Measurements from ENCODE around the gene EHD4. TPM values are rescaled to one million over a fixed set of nuclear protein-coding genes. Genes with fewer than 3 reads are reported as not detected.

Gene EHD4
- polyA plus RNA-seq, 4 donors: 16.6 to 18.2 (median 17.1) TPM

DNA sequence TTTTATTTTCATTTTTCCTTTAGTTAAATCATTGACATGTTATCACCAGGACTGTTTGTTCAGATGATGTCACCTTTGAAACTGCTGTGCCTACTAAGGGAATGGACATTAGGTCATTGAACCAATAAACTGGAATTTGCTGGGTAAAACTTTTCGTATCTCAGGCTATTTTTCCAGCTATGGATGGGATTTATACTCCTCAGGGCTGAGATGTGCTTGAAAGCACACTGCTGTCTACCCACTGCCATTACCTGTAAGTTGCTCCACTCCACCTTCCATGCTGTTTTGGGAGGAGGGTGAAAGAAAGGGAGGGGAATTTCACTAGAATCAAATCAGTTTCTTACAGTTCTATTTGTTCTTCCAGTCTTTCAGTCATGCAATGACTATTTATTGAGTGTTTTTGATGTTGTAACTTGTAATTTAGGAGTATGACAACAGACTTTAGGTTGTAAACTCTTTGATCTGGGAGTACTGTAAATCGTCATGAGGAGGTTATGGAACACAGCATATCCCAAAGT is 11.3 kb downstream of the EHD4 start:
- DNase-seq (ENCODE audit: low read depth in 4 of 4, low spot score in 2 of 4): no peak

- no peak for DNase-seq (ENCODE audit: low read depth in 4 of 4, low spot score in 2 of 4)
Measured at GRCh38 chr15:41958002-41958420, 14.3 kb downstream of the EHD4 start.

- DNase-seq (ENCODE audit: low read depth in 4 of 4, low spot score in 2 of 4): no peak
Measured at GRCh38 chr15:41957021-41957897, 15.1 kb downstream of the EHD4 start.

GRCh38 chr15:41955807-41956525 is 16.4 kb downstream of the EHD4 start:
- no peak for DNase-seq (ENCODE audit: low read depth in 4 of 4, low spot score in 2 of 4)

DNA sequence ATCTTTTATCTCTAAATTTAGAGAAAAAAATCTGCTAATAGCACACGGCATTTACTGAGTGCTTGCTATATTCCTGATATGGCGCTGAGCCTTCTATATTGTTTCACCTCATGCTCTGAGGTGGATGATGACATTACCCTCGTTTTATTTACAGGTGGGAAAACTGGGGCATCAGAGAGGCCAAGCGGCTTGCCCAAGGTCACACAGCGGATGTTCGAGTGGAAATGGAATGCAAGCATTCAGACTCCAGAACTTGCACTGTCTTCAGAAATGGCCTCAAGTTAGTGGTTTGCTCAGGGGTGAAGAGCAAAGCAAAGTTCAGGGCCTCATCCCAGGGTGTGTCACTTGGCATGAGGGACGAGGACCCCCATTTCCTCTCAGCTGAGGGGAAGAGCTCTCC is 17.3 kb downstream of the EHD4 start:
- DNase-seq (ENCODE audit: low read depth in 4 of 4, low spot score in 2 of 4): no peak

DNA sequence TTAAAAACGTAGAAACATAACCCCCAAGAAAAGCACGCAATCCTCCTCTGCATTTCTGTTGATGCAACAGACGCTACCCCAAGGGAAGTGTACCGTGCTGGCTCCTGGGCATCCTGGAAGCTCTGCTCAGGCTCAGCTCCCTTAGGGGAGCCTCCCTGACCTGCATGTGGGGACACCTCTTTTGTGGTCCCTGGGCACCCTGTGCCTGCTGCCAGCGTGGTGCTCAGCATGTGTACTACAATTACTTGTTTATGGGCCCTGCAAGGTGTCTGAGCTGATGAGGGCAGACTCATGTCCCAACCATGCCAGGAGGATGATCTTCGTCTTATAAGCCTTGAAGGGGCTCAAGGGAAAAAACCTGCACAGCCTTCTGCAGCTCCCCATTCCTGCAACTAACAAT is 18.3 kb downstream of the EHD4 start:
- DNase-seq (ENCODE audit: low read depth in 4 of 4, low spot score in 2 of 4): no peak

GRCh38 chr15:41952013-41952563 is 20.3 kb downstream of the EHD4 start:
- no peak for DNase-seq (ENCODE audit: low read depth in 4 of 4, low spot score in 2 of 4)

DNA sequence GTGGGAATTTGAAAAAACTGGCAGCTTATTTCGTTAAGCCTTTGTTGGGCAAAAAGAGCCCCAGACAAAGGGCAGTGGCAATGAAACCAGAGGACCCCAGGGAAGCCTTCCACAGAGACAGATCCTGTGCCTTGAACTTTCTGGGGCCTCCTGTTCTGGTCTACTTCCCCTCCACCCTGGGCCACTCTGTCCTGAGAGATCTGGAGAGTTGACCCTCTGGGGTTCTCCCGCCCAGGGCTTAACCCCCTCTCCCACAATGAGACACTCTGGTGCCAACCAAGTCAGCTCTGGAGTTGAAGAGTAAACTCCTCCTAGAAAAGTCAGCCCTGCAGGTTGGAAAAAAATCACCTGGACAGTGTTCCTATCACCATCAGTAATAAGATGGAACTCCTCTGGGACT is 20.8 kb downstream of the EHD4 start:
- no peak for DNase-seq (ENCODE audit: low read depth in 4 of 4, low spot score in 2 of 4)

GRCh38 chr15:41950489-41950888 is 21.9 kb downstream of the EHD4 start:
- DNase-seq (ENCODE audit: low read depth in 4 of 4, low spot score in 2 of 4): no peak

GRCh38 chr15:41950127-41950483 is 22.3 kb downstream of the EHD4 start:
- DNase-seq (ENCODE audit: low read depth in 4 of 4, low spot score in 2 of 4): no peak

GRCh38 chr15:41949401-41950126 is 22.8 kb downstream of the EHD4 start:
- no peak for DNase-seq (ENCODE audit: low read depth in 4 of 4, low spot score in 2 of 4)

GRCh38 chr15:41948490-41948889 is 23.9 kb downstream of the EHD4 start:
- no peak for DNase-seq (ENCODE audit: low read depth in 4 of 4, low spot score in 2 of 4)

DNA sequence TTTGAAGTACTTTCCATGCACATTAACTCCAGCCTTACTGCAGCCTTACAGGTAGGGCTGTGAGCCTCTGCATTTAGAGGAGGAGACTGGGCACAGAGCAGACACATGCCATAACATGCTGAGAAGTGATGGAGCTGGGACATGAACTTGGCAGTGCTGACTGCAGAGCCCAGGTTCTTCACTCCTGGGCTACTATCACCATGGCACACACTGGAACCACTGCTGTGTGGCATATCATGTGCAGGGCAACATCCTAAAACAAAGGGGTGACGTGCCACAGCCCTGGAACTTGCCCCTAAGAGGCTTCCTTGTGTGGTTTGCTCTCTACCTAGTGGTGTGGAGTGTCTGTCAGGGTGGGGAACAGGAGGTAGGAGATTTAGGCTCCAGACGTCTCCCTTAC is 25.4 kb downstream of the EHD4 start:
- DNase-seq (ENCODE audit: low read depth in 4 of 4, low spot score in 2 of 4): no peak

DNA sequence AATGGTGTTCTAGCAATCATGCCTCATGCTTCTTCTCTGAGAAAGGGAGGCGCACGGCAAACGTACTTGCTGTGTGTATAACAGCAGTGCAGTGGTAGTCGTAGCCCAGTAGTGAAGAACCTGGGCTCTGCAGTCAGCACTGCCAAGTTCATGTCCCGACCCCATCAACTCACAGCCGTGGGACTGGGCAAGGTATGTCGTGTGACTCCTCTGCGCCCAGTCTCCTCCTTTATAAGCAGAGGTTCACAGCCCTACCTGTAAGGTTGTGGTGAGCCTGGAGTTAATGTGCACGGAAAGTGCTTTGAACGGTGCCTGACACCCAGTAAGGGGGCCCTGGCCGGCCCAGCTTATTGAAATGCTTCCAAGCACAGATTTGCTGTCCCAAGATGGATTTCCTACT is 26.6 kb downstream of the EHD4 start:
- DNase-seq (ENCODE audit: low read depth in 4 of 4, low spot score in 2 of 4): no peak

GRCh38 chr15:41945221-41945620 is 27.1 kb downstream of the EHD4 start:
- DNase-seq (ENCODE audit: low read depth in 4 of 4, low spot score in 2 of 4): no peak

DNA sequence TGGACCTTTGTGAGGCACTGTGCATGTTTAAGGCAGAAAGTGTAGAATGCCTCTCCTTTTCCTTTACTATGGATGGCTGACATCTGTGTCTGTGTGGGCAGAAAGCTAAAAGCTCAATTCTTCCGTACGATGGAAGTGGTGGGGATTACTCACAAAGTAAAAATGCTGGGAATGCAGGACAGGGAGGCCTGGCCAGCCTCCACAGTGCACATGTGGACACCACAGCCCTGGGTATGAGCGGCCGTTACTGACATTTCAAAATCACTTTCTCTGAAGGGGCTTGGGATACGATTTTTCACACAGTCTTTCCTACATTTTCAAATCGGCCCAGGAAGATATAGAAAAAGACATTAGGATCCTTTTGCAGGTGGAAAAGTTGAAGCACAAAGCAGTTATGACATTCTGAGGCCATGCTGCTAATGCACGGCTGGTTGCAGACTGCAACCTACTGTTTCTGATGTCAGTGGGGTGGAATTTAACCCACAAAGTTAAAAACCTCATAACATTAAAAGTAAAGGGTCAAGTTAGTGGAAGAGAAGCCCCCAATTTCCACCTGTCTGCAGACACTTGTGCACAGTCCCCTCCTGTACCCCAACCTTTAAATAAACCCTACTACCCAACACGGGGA is 27.9 kb downstream of the EHD4 start:
- DNase-seq (ENCODE audit: low read depth in 4 of 4, low spot score in 2 of 4): no peak

- DNase-seq (ENCODE audit: low read depth in 4 of 4, low spot score in 2 of 4): no peak
Measured at GRCh38 chr15:41943543-41944312, 28.6 kb downstream of the EHD4 start.

GRCh38 chr15:41942886-41943285 is 29.5 kb downstream of the EHD4 start:
- DNase-seq (ENCODE audit: low read depth in 4 of 4, low spot score in 2 of 4): no peak

- no peak for DNase-seq (ENCODE audit: low read depth in 4 of 4, low spot score in 2 of 4)
Measured at GRCh38 chr15:41941644-41942415, 30.5 kb downstream of the EHD4 start.

All from left renal cortex interstitium (tissue), 4 donors.